ACC112 (cell line): ENCODE results near the gene RBM20.

ENCODE experiments used
- H2AFZ ChIP-seq: fragments of 200-600 bp; sonication (generic); one replicate; pipeline ENCODE4 v1.6.0; 2017; ENCODE audit warnings: antibody characterized with exemption, low read length; ENCODE audit not compliant: unreplicated experiment
- H3K27ac ChIP-seq: fragments of 200-600 bp; sonication (generic); 2 replicates; pipeline ENCODE4 v1.5.1; 2014; ENCODE audit warnings: low read depth, mild to moderate bottlenecking, antibody characterized with exemption, low read length, moderate library complexity
- H3K27me3 ChIP-seq: fragments of 200-600 bp; sonication (generic); 2 replicates; pipeline ENCODE4 v1.6.1; 2014; ENCODE audit warnings: mild to moderate bottlenecking, antibody characterized with exemption, low read length, moderate library complexity, mixed read lengths; ENCODE audit not compliant: insufficient read depth
- H3K36me3 ChIP-seq: fragments of 200-600 bp; sonication (generic); 2 replicates; pipeline ENCODE4 v1.6.1; 2016; ENCODE audit warnings: mild to moderate bottlenecking, antibody characterized with exemption, low read length, moderate library complexity, mixed read lengths; ENCODE audit not compliant: insufficient read depth
- H3K4me1 ChIP-seq: fragments of 200-600 bp; sonication (generic); one replicate; pipeline ENCODE4 v1.6.1; 2016; ENCODE audit warnings: low read length, mixed read lengths; ENCODE audit not compliant: insufficient read depth, unreplicated experiment, control insufficient read depth
- H3K4me3 ChIP-seq: fragments of 200-600 bp; sonication (generic); 2 replicates; pipeline ENCODE4 v1.5.1; 2014; ENCODE audit warnings: mild to moderate bottlenecking, low read depth, low read length
- H3K79me2 ChIP-seq: fragments of 200-600 bp; sonication (generic); one replicate; pipeline ENCODE4 v1.6.0; 2016; ENCODE audit warnings: low read length; ENCODE audit not compliant: control insufficient read depth, unreplicated experiment, insufficient read depth

Gene RBM20

DNA sequence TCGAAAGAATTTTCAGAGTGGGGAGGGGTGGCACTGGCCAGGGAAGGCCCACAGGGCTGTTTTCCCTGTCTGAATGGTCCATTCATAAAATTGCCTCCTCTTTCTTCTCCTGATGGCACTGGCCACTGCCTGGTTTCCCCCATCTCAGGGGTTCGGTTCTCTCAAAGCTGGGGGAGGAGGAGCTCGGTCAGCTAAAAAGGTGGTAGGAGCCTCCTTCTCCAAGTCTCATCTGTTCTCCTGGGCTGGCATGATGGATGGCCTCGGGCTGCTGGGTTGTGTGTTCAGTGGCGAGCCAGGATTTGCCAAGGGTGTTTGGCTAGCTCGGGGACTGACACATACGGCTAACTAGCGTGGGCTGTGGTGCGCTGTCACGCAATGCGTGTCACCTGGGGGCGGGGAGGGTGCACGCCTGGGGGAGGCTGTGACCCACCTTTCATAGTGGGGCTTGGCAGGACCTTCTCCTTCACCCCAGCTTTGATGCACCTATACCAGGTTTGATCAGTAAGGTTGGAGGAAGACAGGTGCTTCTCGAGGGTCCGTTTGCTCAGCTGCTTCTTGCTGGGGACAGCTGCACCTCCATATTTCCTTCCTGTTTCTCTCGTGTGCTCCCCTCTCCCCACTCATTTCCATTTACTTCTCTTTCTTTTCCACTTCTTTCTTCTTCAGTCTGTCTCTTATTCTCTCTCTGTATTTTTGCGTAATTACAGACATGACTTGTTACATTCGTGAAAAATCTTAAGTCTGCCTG lies 36.3 kb downstream of the RBM20 start:
- Histone ChIP-seq H2AFZ (no peak overlapping the region), H3K79me2 (no peaks in the 10 kb centered on the region), H3K4me1 (no peaks in the 10 kb centered on the region), H3K4me3 (no peak overlapping the region), H3K27me3 (0 out of 2 replicates have a peak, but pooled peaks cover 6% of the 10 kb centered on the region), H3K27ac (no peak overlapping the region), H3K36me3 (no peaks in the 10 kb centered on the region)

DNA sequence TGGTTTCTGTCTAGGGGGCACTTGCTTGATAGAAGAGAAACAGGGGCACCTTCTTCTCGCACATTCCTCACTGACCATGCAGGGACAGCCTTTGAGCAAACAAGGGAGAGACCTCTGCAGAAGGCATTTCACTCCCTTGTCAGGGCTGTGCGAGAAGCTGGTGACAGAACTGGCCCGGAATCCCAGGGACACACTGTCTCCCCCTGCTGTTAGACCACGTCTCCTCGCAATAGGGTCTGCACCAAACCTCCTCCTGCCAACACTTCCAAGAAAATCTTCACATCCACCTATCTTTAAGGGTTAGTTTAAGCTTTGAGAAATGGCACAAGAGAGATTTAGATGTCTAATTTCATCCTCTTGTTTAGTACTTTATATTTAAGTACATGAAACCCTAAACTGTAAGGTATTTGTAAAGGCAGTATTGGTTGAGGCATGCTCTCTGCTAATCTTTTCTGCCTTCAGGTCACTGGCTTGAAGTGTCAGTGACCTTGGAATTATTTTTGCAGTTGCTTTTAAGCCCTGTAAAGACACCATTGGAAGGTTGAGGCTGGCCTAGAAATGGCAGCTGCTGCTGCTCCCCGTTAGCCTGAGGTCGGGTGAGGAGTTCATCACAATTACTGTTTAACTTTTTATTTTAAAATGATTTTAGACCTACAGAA lies 37.0 kb downstream of the RBM20 start:
- Histone ChIP-seq H3K27ac (no peak overlapping the region), H2AFZ (no peak overlapping the region), H3K4me3 (no peak overlapping the region), H3K4me1 (peaks cover 4% of the 10 kb centered on the region), H3K27me3 (0 out of 2 replicates have a peak, but pooled peaks cover 6% of the 10 kb centered on the region), H3K36me3 (no peaks in the 10 kb centered on the region), H3K79me2 (no peaks in the 10 kb centered on the region)

DNA sequence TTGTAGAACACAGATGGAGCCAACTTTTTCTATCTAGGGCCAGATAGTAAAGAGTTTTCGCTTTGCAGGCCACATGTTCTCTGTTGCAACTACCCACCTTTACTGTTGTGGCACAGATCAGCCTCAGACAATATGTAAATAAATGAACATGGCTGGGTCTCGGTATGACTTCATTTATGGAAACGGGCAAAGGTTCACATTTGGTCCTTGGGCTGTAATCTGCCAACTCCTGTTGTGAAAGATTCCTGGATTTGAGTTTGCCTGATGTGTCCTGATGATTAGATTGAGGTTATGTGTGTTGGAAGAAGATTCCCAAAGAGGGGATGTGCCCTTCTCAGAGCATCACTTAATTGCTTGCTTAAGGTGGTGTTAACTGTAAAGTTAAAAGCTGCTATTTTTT lies 38.2 kb downstream of the RBM20 start:
- Histone ChIP-seq H3K79me2 (no peaks in the 10 kb centered on the region), H3K36me3 (no peaks in the 10 kb centered on the region), H3K4me1 (peaks cover 4% of the 10 kb centered on the region), H3K27ac (no peak overlapping the region), H3K4me3 (no peak overlapping the region), H2AFZ (no peak overlapping the region), H3K27me3 (0 out of 2 replicates have a peak, but pooled peaks cover 6% of the 10 kb centered on the region)

GRCh38 chr10:110684800-110685446 lies 40.8 kb downstream of the RBM20 start:
- peaks cover 4% of the 10 kb centered on the region for H3K4me1 ChIP-seq
- H2AFZ ChIP-seq: no peak overlapping the region
- no peaks in the 10 kb centered on the region for H3K79me2 ChIP-seq
- no peaks in the 10 kb centered on the region for H3K36me3 ChIP-seq
- 0 out of 2 replicates have a peak, but pooled peaks cover 6% of the 10 kb centered on the region for H3K27me3 ChIP-seq
- no peak overlapping the region for H3K27ac ChIP-seq
- H3K4me3 ChIP-seq: no peak overlapping the region

DNA sequence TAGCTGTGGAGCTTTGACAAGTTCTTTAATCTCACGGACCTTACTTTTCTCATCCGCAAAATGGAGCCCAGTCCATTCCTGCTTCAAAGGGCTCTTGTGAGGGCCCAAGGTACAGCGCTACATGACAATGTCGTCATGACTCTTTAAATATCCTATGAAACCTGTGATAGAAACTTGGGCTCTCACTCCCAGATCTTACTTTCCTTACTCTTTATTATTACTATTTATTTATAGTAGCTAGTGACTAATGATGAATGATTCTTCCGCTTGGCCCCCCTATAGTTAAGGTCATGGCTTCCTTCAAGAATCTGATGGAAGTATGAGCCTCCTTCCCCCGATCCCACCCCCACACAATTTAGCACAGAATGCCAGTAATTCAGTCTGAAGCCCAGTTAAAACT lies 41.9 kb downstream of the RBM20 start:
- Histone ChIP-seq H3K36me3 (no peaks in the 10 kb centered on the region), H3K79me2 (no peaks in the 10 kb centered on the region)

GRCh38 chr10:110686949-110687348 lies 42.8 kb downstream of the RBM20 start:
- no peak overlapping the region for H3K27ac ChIP-seq
- no peaks in the 10 kb centered on the region for H3K79me2 ChIP-seq
- H3K4me3 ChIP-seq: no peak overlapping the region
- H2AFZ ChIP-seq: no peak overlapping the region
- H3K4me1 ChIP-seq: peaks cover 4% of the 10 kb centered on the region
- no peaks in the 10 kb centered on the region for H3K36me3 ChIP-seq
- peaks cover 22% of the 10 kb centered on the region for H3K27me3 ChIP-seq

More for the DNA sequence above, 41.9 kb downstream of the RBM20 start:
- Histone ChIP-seq H3K4me1 (peaks cover 4% of the 10 kb centered on the region), H2AFZ (no peak overlapping the region), H3K27me3 (peaks cover 12% of the 10 kb centered on the region), H3K27ac (no peak overlapping the region), H3K4me3 (no peak overlapping the region)

- peaks cover 4% of the 10 kb centered on the region for H3K4me1 ChIP-seq
- peaks cover 26% of the 10 kb centered on the region for H3K27me3 ChIP-seq
- no peaks in the 10 kb centered on the region for H3K36me3 ChIP-seq
- no peak overlapping the region for H3K27ac ChIP-seq
- no peaks in the 10 kb centered on the region for H3K79me2 ChIP-seq
- no peak overlapping the region for H2AFZ ChIP-seq
- H3K4me3 ChIP-seq: no peak overlapping the region
These were observed 43.3 kb downstream of the RBM20 start for GRCh38 chr10:110687400-110687799.

DNA sequence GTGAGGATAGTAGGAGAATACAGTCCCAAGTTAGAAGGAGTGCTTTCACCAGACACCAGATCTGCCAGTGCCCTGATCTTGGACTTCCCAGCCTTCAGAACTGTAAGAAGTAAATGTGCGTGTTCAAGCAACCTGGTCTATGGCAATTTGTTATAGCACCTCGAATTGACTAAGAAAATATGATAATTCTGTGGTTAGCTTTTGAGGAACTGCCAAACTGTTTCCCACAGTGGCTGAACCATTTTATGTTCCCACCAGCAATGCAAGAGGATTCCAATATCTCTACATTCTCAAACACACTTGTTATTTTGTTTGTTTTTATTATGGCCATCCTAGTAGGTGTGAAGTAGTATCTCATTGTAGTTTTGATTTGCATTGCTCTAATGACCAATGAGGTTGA lies 47.0 kb downstream of the RBM20 start:
- Histone ChIP-seq H3K4me1 (no peaks in the 10 kb centered on the region), H3K27ac (no peak overlapping the region), H3K4me3 (no peak overlapping the region), H3K27me3 (peaks cover 39% of the 10 kb centered on the region), H3K79me2 (no peaks in the 10 kb centered on the region), H3K36me3 (no peaks in the 10 kb centered on the region), H2AFZ (no peak overlapping the region)

DNA sequence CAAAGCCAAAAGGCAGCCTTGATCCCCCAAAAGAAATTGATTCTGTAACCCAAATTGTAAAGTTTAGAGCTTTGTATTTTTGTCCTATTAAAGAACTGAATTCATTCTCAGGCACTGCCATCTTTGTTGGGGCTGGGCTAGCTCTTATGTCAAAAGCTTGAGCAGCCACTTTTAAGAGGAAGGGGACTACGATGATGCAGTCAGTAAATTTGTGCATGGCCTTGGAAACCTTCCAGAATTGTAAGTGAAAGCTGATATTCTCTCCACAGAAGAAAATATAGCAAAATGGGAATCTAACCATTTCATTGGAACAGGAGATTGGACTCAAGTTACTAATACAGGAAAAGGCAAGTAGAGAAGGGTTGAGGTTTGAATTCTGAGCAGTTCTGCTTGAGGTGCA lies 50.1 kb downstream of the RBM20 start:
- Histone ChIP-seq H2AFZ (no peak overlapping the region), H3K79me2 (no peaks in the 10 kb centered on the region), H3K36me3 (no peaks in the 10 kb centered on the region), H3K27me3 (peaks cover 44% of the 10 kb centered on the region), H3K4me1 (no peaks in the 10 kb centered on the region), H3K27ac (no peak overlapping the region), H3K4me3 (no peak overlapping the region)

DNA sequence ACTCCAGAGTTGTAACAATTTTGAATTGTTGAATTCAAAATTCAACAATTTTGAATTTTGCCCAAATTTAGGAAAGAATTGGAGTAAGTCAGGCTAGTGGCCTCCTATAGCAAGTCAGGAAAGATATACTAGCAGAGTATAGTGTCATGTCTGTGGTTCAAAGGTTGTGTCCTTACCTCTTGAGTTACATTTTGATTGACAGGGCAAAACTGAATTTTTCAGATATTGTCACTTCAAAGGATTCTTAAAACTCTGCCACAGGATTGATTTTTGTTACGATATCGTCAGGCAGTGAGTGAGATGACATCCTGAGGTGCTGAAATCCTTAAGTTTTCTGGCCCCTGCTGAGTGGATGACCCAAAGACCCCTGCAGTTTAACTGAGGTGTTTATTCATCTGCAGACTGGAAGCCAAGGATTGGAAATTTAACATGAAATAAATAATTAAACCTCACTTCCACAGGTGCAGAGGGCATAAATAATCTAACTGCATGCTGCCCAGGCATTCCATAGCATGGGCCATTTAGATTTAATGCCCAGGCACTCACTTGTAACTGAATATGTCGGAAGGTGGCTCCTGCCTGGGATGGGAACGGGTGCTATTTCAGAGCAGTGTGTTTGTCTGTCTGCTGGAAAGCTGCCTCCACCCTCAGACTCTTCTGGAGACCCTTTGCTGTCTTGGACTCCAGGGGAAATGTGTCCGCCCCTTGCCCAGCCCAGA lies 50.8 kb downstream of the RBM20 start:
- Histone ChIP-seq H2AFZ (no peak overlapping the region), H3K27ac (no peak overlapping the region), H3K36me3 (no peaks in the 10 kb centered on the region), H3K4me3 (no peak overlapping the region), H3K27me3 (peaks cover 44% of the 10 kb centered on the region), H3K79me2 (no peaks in the 10 kb centered on the region), H3K4me1 (no peaks in the 10 kb centered on the region)
